Fibroblast of skin of abdomen (primary cell): ENCODE results near the gene ACOT7.

Experiments used
- DNase-seq: peaks from one replicate; pipeline ENCODE4 v3.0.0-alpha.2; 2013

Gene ACOT7

GRCh38 chr1:6246497-6247467, 146.8 kb downstream of the ACOT7 start:
- DNase-seq = peak; percentile 61

- DNase-seq = no peak
These were observed 147.6 kb downstream of the ACOT7 start for GRCh38 chr1:6245869-6246496.

GRCh38 chr1:6245086-6245868, 148.3 kb downstream of the ACOT7 start:
- DNase-seq = peak; percentile 71

GRCh38 chr1:6244401-6245049, 149.0 kb downstream of the ACOT7 start:
- no peak for DNase-seq

- DNase-seq = no peak
These were observed 149.6 kb downstream of the ACOT7 start, which contains the start of gene HES3 for GRCh38 chr1:6243993-6244392. TSS of gene HES3 (plus strand) at chr1:6244179. CDS start at chr1:6244366, 187 bp downstream.

- DNase-seq = no peak
These were observed 150.3 kb downstream of the ACOT7 start for GRCh38 chr1:6243053-6243834.

GRCh38 chr1:6241887-6242740, 151.5 kb downstream of the ACOT7 start:
- no peak for DNase-seq

GRCh38 chr1:6241107-6241886, 152.3 kb downstream of the ACOT7 start:
- DNase-seq = no peak

- DNase-seq = peak; percentile 64
These were observed 153.4 kb downstream of the ACOT7 start for GRCh38 chr1:6239950-6240768.

- DNase-seq = no peak
These were observed 154.3 kb downstream of the ACOT7 start for GRCh38 chr1:6239213-6239752.

- DNase-seq = no peak
These were observed 156.5 kb downstream of the ACOT7 start for GRCh38 chr1:6237093-6237492.

- DNase-seq = no peak
These were observed 158.3 kb downstream of the ACOT7 start for GRCh38 chr1:6235296-6235677.

GRCh38 chr1:6234502-6235295, 158.9 kb downstream of the ACOT7 start:
- peak; percentile 19 for DNase-seq

GRCh38 chr1:6233376-6233775, 160.2 kb downstream of the ACOT7 start:
- no peak for DNase-seq

GRCh38 chr1:6225651-6226050, 167.9 kb downstream of the ACOT7 start:
- no peak for DNase-seq

- no peak for DNase-seq
These were observed 168.8 kb downstream of the ACOT7 start for GRCh38 chr1:6224718-6225117.

- no peak for DNase-seq
These were observed 169.9 kb downstream of the ACOT7 start for GRCh38 chr1:6223617-6224016.

- peak; percentile 26 for DNase-seq
These were observed 170.9 kb downstream of the ACOT7 start for GRCh38 chr1:6222636-6223035.
